Fibroblast of pulmonary artery (primary cell): ENCODE measurements around the gene PODN.

Source experiments
- DNase-seq: peaks from one replicate; pipeline ENCODE4 v3.0.0-alpha.2; 2010; ENCODE audit warnings: low read depth
- H3K4me3 ChIP-seq: replicated peaks from 2 replicates; pipeline ENCODE4 v1.5.1; 2011; ENCODE audit warnings: low read depth, mild to moderate bottlenecking, control low read depth, low read length, moderate library complexity
- CTCF ChIP-seq: IDR thresholded peaks from 2 replicates; pipeline ENCODE4 v1.5.1; 2011; ENCODE audit warnings: mild to moderate bottlenecking, control low read depth, low read length, inconsistent platforms; ENCODE audit errors: missing control alignments

Gene PODN

GRCh38 chr1:53110370-53111072 is 48.5 kb downstream of the PODN start:
- H3K4me3 ChIP-seq: no peak overlapping the region
- no peak for TF ChIP-seq CTCF
- no peak for DNase-seq

DNA sequence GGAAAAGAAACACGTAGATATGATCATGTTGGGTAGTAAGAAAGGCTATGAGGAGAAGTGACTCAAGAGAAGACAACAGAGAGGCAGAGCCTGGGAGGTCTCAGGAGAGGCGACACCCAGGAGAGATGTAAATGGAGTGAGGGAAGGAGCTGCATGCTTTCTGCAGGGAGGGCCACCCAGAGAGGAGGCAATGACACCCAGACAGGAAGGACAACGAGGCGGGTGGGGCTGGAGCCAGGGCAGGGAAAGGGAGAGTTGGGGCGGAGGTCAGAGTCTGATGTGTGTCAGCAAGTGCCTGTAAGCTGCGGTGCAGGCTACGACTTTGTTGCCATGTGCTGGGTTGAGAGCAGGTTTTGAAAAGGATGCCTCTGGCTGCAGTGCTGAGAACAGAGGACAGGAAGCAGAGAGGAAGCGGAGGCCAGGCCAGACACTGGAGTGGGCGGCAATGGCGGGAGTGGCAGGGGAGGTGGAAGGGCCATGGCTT is 49.1 kb downstream of the PODN start:
- DNase-seq: peak; percentile 37
- no peak overlapping the region for H3K4me3 ChIP-seq
- TF ChIP-seq CTCF: no peak

DNA sequence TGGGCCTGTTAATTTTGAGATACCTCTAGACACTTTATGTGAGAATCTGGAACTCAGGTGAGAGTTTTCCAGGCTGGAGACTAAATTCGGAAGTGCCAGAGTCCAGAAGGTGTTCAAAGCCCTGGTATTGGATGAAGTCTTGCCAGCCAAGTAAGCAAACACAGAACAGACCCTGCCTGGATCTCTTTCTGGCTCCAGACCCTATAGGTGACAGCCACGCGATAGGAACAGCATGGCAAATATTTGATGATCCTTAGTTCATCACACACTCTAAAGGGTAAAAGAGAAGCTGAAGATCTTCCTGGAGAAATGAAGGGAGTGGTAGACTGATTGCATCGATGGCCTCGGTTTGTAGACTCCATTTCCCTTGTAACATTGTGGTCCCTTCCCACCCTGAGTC is 49.7 kb downstream of the PODN start:
- no peak for DNase-seq
- no peak overlapping the region for H3K4me3 ChIP-seq
- TF ChIP-seq CTCF: no peak

DNA sequence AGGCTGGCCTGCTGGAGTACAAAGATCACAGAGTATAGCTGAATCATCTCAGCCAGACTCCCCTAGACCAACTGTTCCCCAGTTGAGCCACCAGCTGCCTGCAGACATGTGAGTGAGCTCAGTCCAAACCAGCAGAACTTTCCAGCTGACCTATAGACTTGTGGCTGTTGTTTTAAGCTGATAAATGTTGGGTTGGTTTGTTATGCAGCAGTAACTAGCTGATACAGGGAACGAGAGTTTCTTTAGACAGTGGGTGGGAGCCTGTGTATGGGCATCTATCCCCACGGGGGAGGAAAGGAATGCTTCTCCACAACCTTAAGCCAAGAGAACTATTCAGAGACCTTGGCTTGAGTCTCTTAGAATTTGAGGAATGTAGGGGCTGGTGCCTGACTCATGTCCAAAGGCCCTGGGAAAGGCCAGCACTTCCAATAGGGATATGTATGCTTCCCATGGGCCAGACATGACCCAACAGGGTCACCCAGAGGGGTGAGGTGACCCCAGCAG is 50.3 kb downstream of the PODN start:
- DNase-seq: peak; percentile 81
- TF ChIP-seq CTCF: no peak
- H3K4me3 ChIP-seq: no peak overlapping the region

DNA sequence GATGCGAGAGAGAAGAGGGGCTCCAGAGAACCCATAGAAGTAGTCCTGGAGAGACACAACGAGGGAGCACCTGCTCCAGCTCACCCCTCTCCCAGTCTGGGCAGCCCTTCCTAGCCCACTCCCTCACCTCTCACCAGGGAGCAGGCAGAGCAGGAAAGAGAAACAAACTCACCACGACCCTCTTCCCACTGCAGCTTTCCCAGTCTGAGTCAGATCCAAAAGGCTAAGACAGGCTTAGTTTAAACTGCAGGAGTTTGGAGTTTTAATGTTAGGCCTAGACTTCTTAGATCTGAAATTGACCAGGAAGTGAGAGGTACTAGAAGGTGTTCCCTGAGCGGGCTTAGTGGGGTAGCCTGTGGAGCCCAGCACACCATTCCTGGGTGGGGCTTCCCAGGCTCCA is 50.8 kb downstream of the PODN start:
- H3K4me3 ChIP-seq: no peak overlapping the region
- no peak for DNase-seq
- TF ChIP-seq CTCF: no peak

GRCh38 chr1:53114090-53114489 is 52.1 kb downstream of the PODN start:
- TF ChIP-seq CTCF: no peak
- H3K4me3 ChIP-seq: no peak overlapping the region
- DNase-seq: no peak
